ENCODE results near the gene UNK. TPM values are rescaled to one million over a fixed set of nuclear protein-coding genes. Genes with fewer than 3 reads are reported as not detected.

UNK gene
- total and polyA plus RNA-seq, 2 of the 13 experiments (the other 11 are each of a cell fraction or from before 2014, with no cell fraction given): 31.6 to 33.0 TPM

DNA sequence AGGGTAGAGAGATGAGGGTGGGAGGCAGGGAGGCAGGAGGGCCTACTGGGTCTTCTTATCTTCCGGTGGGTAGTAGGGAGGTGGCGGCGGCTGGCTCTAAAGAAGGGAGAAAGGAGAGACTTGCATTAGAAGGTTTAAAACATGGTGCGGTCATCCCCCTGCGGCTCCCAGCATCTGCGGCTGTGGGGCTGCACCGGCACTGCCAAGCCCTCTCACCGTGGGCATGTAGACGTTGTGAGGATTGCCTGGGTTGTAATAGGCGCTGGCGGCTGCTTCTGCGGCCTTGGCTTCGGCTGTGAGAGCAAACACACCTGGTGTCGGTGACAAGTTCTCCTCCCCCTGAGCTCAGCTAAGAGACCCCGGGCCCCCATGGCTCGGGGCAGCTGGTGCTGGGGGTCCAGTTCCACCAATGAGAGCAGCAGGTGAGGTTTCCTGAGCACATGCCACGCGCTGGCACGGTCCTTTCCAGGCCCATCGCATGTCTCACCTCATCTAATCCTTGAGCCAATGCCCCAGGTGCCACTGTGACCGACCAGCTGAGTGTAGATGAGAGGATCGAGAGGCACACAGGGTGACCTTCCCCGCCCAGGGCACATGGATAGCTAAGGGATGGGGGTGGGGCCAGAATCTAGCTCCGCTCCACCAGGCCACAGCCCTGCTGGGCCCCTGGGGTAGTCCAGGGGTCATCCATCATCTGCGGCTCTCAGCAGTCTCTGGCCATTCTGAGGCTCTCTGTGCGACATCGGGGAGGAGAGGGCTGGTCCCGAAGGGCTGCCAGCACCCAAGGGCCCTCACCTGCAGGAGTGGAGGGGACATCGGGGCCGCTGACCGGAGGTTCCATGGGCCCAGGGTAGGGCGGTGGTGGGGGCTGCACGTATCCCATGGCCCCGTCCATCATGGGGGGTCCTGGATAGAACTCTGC is 62.3 kb downstream of the UNK start (continued):
- TF ChIP-seq, protein P1, sequence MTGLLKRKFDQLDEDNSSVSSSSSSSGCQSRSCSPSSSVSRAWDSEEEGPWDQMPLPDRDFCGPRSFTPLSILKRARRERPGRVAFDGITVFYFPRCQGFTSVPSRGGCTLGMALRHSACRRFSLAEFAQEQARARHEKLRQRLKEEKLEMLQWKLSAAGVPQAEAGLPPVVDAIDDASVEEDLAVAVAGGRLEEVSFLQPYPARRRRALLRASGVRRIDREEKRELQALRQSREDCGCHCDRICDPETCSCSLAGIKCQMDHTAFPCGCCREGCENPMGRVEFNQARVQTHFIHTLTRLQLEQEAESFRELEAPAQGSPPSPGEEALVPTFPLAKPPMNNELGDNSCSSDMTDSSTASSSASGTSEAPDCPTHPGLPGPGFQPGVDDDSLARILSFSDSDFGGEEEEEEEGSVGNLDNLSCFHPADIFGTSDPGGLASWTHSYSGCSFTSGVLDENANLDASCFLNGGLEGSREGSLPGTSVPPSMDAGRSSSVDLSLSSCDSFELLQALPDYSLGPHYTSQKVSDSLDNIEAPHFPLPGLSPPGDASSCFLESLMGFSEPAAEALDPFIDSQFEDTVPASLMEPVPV (CRISPR knock-in tag; IDR thresholded peaks at IDR 0.05): peak; percentile 62
- TF ChIP-seq MBNL3 (CRISPR knock-in tag; conservative IDR thresholded peaks at IDR 0.05) (no peak), FOXO1 (CRISPR knock-in tag; IDR thresholded peaks at IDR 0.05) (peak; percentile 65; the same call in 1 of the 2 replicates), SUZ12 (IDR thresholded peaks at IDR 0.05; ENCODE audit: low read depth, low read length) (no peak), HIVEP1 (CRISPR knock-in tag; IDR thresholded peaks at IDR 0.05) (peak; percentile 93), PTBP1 (IDR thresholded peaks at IDR 0.05; ENCODE audit: low read depth, low read length, poor library complexity, severe bottlenecking) (no peak), GABPB1 (CRISPR knock-in tag; IDR thresholded peaks at IDR 0.05) (peak; percentile 56), ZNF772 (CRISPR knock-in tag; IDR thresholded peaks at IDR 0.05) (peak; percentile 96), NCOA5 (CRISPR knock-in tag; IDR thresholded peaks at IDR 0.05) (no peak), ZNF781 (CRISPR knock-in tag; IDR thresholded peaks at IDR 0.05; ENCODE audit: borderline replicate concordance, not compliant biosample characterization) (peak; percentile 83), ZFX (CRISPR knock-in tag; IDR thresholded peaks at IDR 0.05; ENCODE audit: low read depth) (peak; percentile 90), ZNF263 (CRISPR knock-in tag; IDR thresholded peaks at IDR 0.05) (peak; percentile 82), SRSF9 (IDR thresholded peaks at IDR 0.05; ENCODE audit: borderline replicate concordance, insufficient read depth, low read depth, low read length, poor library complexity, severe bottlenecking) (no peak)
- TF ChIP-seq, protein P2, sequence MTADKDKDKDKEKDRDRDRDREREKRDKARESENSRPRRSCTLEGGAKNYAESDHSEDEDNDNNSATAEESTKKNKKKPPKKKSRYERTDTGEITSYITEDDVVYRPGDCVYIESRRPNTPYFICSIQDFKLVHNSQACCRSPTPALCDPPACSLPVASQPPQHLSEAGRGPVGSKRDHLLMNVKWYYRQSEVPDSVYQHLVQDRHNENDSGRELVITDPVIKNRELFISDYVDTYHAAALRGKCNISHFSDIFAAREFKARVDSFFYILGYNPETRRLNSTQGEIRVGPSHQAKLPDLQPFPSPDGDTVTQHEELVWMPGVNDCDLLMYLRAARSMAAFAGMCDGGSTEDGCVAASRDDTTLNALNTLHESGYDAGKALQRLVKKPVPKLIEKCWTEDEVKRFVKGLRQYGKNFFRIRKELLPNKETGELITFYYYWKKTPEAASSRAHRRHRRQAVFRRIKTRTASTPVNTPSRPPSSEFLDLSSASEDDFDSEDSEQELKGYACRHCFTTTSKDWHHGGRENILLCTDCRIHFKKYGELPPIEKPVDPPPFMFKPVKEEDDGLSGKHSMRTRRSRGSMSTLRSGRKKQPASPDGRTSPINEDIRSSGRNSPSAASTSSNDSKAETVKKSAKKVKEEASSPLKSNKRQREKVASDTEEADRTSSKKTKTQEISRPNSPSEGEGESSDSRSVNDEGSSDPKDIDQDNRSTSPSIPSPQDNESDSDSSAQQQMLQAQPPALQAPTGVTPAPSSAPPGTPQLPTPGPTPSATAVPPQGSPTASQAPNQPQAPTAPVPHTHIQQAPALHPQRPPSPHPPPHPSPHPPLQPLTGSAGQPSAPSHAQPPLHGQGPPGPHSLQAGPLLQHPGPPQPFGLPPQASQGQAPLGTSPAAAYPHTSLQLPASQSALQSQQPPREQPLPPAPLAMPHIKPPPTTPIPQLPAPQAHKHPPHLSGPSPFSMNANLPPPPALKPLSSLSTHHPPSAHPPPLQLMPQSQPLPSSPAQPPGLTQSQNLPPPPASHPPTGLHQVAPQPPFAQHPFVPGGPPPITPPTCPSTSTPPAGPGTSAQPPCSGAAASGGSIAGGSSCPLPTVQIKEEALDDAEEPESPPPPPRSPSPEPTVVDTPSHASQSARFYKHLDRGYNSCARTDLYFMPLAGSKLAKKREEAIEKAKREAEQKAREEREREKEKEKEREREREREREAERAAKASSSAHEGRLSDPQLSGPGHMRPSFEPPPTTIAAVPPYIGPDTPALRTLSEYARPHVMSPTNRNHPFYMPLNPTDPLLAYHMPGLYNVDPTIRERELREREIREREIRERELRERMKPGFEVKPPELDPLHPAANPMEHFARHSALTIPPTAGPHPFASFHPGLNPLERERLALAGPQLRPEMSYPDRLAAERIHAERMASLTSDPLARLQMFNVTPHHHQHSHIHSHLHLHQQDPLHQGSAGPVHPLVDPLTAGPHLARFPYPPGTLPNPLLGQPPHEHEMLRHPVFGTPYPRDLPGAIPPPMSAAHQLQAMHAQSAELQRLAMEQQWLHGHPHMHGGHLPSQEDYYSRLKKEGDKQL (CRISPR knock-in tag; IDR thresholded peaks at IDR 0.05; ENCODE audit: low read depth): peak; percentile 98
- TF ChIP-seq, protein P3, sequence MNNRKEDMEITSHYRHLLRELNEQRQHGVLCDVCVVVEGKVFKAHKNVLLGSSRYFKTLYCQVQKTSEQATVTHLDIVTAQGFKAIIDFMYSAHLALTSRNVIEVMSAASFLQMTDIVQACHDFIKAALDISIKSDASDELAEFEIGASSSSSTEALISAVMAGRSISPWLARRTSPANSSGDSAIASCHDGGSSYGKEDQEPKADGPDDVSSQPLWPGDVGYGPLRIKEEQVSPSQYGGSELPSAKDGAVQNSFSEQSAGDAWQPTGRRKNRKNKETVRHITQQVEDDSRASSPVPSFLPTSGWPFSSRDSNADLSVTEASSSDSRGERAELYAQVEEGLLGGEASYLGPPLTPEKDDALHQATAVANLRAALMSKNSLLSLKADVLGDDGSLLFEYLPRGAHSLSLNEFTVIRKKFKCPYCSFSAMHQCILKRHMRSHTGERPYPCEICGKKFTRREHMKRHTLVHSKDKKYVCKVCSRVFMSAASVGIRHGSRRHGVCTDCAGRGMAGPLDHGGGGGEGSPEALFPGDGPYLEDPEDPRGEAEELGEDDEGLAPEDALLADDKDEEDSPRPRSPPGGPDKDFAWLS (CRISPR knock-in tag; IDR thresholded peaks at IDR 0.05; ENCODE audit: borderline replicate concordance): peak; percentile 91; the same call in 1 of the 2 replicates

All from HepG2 (cell line).